ENCODE results near the gene CORIN.
"Not testable (repeated sequence)": the region's sequence is repeated elsewhere in the genome, so short reads cannot be mapped to it uniquely, and the experiment has no call there.

Gene CORIN

GRCh38 chr4:47718696-47719095, 119.2 kb downstream of the CORIN start:
- no peak for DNase-seq

GRCh38 chr4:47717188-47717587, 120.7 kb downstream of the CORIN start:
- DNase-seq: no peak

GRCh38 chr4:47715716-47716416, 122.0 kb downstream of the CORIN start:
- DNase-seq: no peak

- DNase-seq: no peak
Measured at GRCh38 chr4:47714269-47714668, 123.6 kb downstream of the CORIN start.

GRCh38 chr4:47713129-47713834, 124.6 kb downstream of the CORIN start:
- no peak for DNase-seq

- no peak for DNase-seq
Measured at GRCh38 chr4:47711646-47712045, 126.2 kb downstream of the CORIN start.

GRCh38 chr4:47711183-47711582, 126.7 kb downstream of the CORIN start:
- no peak for DNase-seq

- not testable (repeated sequence) for DNase-seq
Measured at GRCh38 chr4:47706352-47706751, 131.5 kb downstream of the CORIN start.

- no peak for DNase-seq
Measured at GRCh38 chr4:47705326-47705981, 132.4 kb downstream of the CORIN start.

- no peak for DNase-seq
Measured at GRCh38 chr4:47704693-47705325, 133.1 kb downstream of the CORIN start.

GRCh38 chr4:47703956-47704355, 133.9 kb downstream of the CORIN start:
- no peak for DNase-seq

- DNase-seq: no peak
Measured at GRCh38 chr4:47703008-47703407, 134.9 kb downstream of the CORIN start.

GRCh38 chr4:47701286-47701685, 136.6 kb downstream of the CORIN start:
- no peak for DNase-seq

- no peak for DNase-seq
Measured at GRCh38 chr4:47698837-47699236, 139.0 kb downstream of the CORIN start.

GRCh38 chr4:47696823-47697222, 141.0 kb downstream of the CORIN start:
- no peak for DNase-seq

- no peak for DNase-seq
Measured at GRCh38 chr4:47695260-47695659, 142.6 kb downstream of the CORIN start.

GRCh38 chr4:47694322-47694721, 143.5 kb downstream of the CORIN start:
- DNase-seq: no peak

GRCh38 chr4:47692691-47693090, 145.2 kb downstream of the CORIN start:
- DNase-seq: no peak

- DNase-seq: not testable (repeated sequence)
Measured at GRCh38 chr4:47691757-47692383, 146.0 kb downstream of the CORIN start.

- no peak for DNase-seq
Measured at GRCh38 chr4:47690611-47691010, 147.3 kb downstream of the CORIN start.

GRCh38 chr4:47686294-47686872, 151.5 kb downstream of the CORIN start:
- DNase-seq: no peak

- no peak for DNase-seq
Measured at GRCh38 chr4:47675806-47676205, 162.1 kb downstream of the CORIN start.

- DNase-seq: no peak
Measured at GRCh38 chr4:47674144-47674543, 163.7 kb downstream of the CORIN start.

All from DMS 273 treated with DMSO at 0.1 percent for 48 hours (cell line).